NCI-H524 (cell line): ENCODE results near the gene MGST1.
A peak's percentile ranks its signal among the peaks of the same experiment; 100 is the strongest.
"Not testable (repeated sequence)": the region's sequence is repeated elsewhere in the genome, so short reads cannot be mapped to it uniquely, and the experiment has no call there.

Source experiments
- DNase-seq, 2 experiments: peaks; one replicate each; lab custom pipeline; 2025; lab: John Stamatoyannopoulos, UW

Gene MGST1

GRCh38 chr12:16352481-16352880 is 5.0 kb downstream of the MGST1 start:
- no peak for DNase-seq

- no peak for DNase-seq
Measured at GRCh38 chr12:16358878-16359277, 11.4 kb downstream of the MGST1 start.

GRCh38 chr12:16359512-16360491 is 12.4 kb downstream of the MGST1 start:
- DNase-seq: peak; percentile 7 to 54

- no peak for DNase-seq
Measured at GRCh38 chr12:16361142-16361783, 13.8 kb downstream of the MGST1 start.

GRCh38 chr12:16362550-16362949 is 15.1 kb downstream of the MGST1 start:
- DNase-seq: no peak

- DNase-seq: no peak
Measured at GRCh38 chr12:16369156-16369555, 21.7 kb downstream of the MGST1 start.

GRCh38 chr12:16370096-16370495 is 22.7 kb downstream of the MGST1 start:
- no peak for DNase-seq

- not testable (repeated sequence) for DNase-seq
Measured at GRCh38 chr12:16382652-16383312, 35.3 kb downstream of the MGST1 start.

GRCh38 chr12:16384732-16385131 is 37.3 kb downstream of the MGST1 start:
- no peak for DNase-seq

- DNase-seq: peak; percentile 43 to 64
Measured at GRCh38 chr12:16385782-16386646, 38.6 kb downstream of the MGST1 start.

GRCh38 chr12:16387919-16388318 is 40.5 kb downstream of the MGST1 start:
- no peak for DNase-seq

GRCh38 chr12:16389594-16389993 is 42.1 kb downstream of the MGST1 start:
- DNase-seq: no peak

GRCh38 chr12:16392846-16393535 is 45.5 kb downstream of the MGST1 start:
- no peak for DNase-seq

- DNase-seq: no peak
Measured at GRCh38 chr12:16399101-16399500, 51.7 kb downstream of the MGST1 start.

- DNase-seq: not testable (repeated sequence)
Measured at GRCh38 chr12:16401835-16402234, 54.4 kb downstream of the MGST1 start.

GRCh38 chr12:16407346-16407745 is 59.9 kb downstream of the MGST1 start:
- DNase-seq: no peak
